ES-I3 (cell line): ENCODE measurements around the gene RHBG.

ENCODE experiments used
- H3K36me3 ChIP-seq: 2 replicates; pipeline ENCODE4 v1.6.1; 2013; ENCODE audit warnings: mild to moderate bottlenecking, low read length, control low read depth, moderate library complexity; ENCODE audit not compliant: insufficient read depth
- H3K4me1 ChIP-seq: 2 replicates; pipeline ENCODE4 v1.6.1; 2013; ENCODE audit warnings: mild to moderate bottlenecking, control low read depth, low read length; ENCODE audit not compliant: insufficient read depth
- H3K9ac ChIP-seq: 2 replicates; pipeline ENCODE4 v1.6.1; 2013; ENCODE audit warnings: low read depth, mild to moderate bottlenecking, low read length, moderate library complexity
- H3K9me3 ChIP-seq: 2 replicates; pipeline ENCODE4 v1.6.1; 2013; ENCODE audit warnings: mild to moderate bottlenecking, low read length, moderate library complexity; ENCODE audit not compliant: control insufficient read depth, insufficient read depth

Gene RHBG

DNA sequence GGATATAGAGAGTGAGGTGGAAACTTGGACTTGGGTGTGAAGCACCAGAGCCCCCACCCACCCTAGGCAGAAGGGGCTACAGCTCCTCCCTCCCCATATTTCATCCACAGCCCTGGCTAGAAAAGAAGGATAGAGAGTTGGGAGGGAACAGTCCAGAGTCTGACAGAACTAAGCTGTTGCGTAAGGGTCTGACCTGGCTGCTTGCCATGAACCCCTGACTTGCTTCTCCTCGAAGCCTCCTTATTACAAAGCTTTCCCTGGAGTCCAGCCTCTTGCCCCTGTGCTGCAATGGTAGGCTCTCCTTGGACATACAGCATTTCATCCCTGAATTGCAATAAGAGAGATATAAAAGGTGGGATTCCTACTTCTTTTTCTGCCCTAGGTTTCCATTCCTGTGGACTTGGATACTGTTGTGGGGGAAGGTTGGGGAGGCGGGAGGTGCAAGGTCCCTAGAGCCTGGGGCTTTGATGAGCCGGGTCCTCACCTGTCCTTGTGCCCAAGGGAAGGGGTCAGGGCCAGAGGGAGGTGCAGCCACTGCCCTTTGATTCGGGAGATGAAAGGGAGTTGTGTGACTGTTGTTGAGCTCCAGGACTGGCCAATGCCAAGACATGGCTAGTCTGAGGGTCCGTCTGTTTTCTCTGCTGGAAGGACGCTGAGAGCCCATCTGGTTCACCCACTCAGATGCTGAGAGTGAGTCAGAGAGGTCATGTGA lies 2.7 kb downstream of the RHBG start:
- H3K9ac ChIP-seq: no peak overlapping the region
- no peaks in the 10 kb centered on the region for H3K36me3 ChIP-seq
- no peaks in the 10 kb centered on the region for H3K9me3 ChIP-seq
- H3K4me1 ChIP-seq: no peaks in the 10 kb centered on the region

DNA sequence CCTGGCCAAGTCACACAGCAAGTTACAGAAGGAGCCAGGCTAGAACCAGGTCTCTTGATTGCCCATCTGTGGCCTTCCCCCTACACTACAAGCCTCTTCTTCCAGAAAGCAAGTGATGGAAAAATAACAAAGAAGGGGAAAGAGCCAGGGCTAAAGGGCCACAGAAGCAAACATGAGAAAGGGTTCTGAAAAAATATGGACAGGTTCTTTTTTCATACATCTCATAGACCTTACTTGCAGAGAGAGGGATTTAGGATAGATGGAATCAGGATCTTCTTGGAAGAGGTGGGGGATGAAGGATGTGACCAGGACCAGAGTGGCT lies 3.2 kb downstream of the RHBG start:
- H3K9me3 ChIP-seq: no peaks in the 10 kb centered on the region

DNA sequence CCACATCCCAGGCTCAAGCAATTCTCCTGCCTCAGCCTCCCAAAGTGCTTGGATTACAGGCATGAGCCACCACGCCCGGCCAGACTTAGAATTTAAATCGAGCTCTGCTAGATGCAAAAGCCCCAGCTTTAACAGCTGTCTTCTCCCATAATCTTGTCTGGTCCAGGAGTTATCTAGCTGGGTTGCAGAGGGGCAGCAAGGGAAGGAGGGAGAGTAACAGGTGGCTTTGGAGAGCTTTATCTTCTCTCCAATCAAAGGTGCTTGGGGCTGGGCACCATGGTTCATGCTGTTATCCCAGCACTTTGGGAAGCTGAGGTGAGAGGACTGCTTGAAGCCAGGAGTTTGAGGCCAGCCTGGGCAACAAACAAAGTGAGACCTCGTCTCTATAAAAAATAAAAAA lies 3.9 kb downstream of the RHBG start:
- Histone ChIP-seq H3K9ac (no peak overlapping the region), H3K4me1 (no peaks in the 10 kb centered on the region), H3K36me3 (no peaks in the 10 kb centered on the region), H3K9me3 (no peaks in the 10 kb centered on the region)

More for the DNA sequence above, 3.2 kb downstream of the RHBG start:
- H3K36me3 ChIP-seq: no peaks in the 10 kb centered on the region
- H3K4me1 ChIP-seq: no peaks in the 10 kb centered on the region
- H3K9ac ChIP-seq: no peak overlapping the region

DNA sequence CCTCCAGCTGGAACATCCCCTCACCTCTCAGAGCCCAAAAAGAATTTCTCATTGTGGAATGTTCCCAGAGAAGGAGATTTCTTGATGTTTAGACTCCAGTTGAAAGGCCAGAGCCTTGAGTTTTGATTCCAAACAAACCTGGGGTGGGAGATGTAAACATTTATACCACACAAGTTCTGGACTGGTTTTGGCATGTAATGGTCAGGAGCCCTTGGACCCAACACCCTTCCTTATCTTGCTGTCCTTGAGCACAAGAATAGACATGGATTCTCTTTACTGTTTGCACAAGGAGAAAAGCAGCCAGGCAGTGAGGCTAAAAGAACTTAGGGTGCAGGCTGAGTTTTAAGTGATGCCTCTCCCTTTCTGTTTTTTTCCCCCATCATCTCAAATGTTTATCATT lies 4.5 kb downstream of the RHBG start:
- no peaks in the 10 kb centered on the region for H3K36me3 ChIP-seq
- no peaks in the 10 kb centered on the region; the same call in 1 of the 2 replicates for H3K4me1 ChIP-seq
- H3K9me3 ChIP-seq: no peaks in the 10 kb centered on the region
- H3K9ac ChIP-seq: no peak overlapping the region

DNA sequence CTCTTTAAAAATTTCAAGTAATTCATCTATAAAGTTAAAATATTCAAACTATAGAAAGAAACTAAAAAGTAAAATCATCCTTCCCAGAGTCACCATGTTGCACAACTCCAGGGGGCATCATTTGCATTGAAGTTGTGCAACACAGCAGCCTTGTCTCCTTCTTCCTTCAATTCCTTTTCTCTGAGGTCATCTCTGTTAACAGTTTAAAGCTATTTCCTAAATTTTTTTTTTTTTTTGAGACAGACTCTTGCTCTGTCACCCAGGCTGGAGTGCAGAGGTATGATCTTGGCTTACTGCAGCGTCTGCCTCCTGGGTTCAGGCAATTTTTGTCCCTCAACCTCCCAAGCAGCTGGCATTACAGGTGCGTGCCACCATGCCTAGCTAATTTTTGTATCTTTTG lies 7.1 kb downstream of the RHBG start:
- Histone ChIP-seq H3K9me3 (no peaks in the 10 kb centered on the region), H3K36me3 (no peaks in the 10 kb centered on the region), H3K9ac (no peak overlapping the region), H3K4me1 (peaks cover 7% of the 10 kb centered on the region)

DNA sequence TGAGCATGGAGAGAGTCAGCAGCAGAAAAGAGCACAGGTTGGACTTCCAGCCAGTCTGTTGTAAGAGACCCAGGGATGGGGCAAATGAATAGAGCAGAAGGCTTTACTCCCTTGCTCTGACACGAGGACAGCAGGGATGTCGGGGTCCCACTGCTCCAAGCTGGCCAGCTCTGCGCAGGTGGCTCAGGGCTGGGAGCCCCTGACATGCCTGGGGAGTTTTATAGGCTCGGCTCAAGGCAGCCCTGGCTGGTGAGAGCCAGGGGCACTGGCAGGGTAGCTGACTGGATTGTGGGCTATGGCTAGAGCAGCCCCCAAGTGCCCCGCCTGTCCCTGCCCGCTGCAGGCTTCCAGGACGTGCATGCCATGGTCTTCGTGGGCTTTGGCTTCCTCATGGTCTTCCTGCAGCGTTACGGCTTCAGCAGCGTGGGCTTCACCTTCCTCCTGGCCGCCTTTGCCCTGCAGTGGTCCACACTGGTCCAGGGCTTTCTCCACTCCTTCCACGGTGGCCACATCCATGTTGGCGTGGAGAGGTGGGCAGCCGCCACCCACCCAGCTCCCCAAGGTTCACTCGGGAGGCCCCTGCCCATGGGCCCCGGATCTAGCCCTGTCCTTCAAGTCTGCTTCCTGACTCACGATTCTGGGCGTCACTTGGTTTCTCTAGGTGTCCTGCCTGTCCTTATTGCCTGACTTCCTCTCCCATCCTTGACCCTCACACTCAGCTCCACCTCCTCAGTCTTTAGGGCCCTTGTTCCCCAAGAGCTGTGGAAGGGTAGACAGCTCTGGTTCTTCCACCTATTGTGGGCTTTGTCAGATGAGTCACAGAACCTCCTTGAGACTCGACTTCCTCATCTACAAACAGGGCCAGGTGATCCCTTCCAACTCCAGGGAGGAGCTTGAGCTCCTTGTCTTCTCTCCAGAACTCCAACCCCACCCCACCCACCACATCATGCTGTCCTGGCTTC lies 8.2 kb downstream of the RHBG start:
- Histone ChIP-seq H3K9me3 (no peaks in the 10 kb centered on the region), H3K9ac (no peak overlapping the region), H3K36me3 (no peaks in the 10 kb centered on the region), H3K4me1 (peaks cover 7% of the 10 kb centered on the region)

DNA sequence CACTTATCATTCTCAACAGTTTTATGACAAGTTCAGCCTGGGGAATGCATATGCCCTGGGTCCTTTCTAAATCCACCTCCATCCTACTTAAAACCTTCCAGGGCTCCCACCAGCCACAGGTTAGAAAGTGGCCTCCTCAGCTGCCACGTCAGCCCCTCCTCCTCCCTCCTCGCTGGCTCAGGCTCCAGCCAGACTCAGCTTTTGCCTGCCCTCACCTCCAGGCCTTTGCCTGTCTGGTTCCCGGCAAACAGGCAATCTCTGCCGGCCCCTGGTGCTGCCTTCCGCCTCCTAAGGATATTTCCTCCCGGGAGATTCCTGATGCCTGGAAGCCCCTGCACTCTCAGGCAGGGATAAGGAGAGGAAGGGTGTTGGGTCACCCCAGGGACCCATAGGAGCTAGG lies 9.5 kb downstream of the RHBG start:
- H3K9me3 ChIP-seq: no peaks in the 10 kb centered on the region
- H3K9ac ChIP-seq: no peak overlapping the region
- H3K4me1 ChIP-seq: peaks cover 7% of the 10 kb centered on the region
- no peaks in the 10 kb centered on the region for H3K36me3 ChIP-seq

DNA sequence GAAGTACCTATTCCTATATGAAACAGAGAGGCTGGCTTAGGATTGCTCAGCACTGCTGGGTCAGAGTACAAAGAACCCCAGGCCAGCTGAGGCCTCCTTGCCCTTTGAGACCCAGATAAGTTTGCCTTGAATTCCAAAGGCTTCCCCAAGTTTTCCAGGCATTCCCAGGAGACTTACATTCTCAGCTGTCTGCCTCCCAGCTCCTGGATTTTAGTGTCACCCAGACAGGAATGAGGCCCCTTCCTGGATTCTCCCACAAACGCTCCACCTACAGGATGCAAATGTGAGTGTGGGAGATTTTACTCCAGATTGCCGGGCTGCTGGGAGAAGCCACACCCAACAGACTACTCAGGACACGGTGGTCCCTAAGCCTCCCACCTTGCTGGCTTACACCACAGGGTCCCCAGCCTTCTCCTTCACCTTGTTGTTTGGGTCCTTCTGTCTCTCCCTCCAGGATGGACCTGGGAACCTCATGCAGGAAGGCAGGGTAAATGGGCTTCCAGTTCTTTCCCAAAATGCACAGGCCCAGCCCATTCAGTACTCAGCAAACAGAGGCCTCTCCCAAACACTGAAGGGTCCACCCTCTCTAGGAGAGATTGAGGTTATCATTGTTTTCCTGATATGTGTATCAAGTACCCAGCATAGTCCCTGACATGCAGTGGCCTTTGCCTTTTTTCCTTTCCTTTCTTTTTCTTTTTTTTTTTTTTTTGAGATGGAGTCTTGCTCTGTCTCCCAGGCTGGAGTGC lies 10.6 kb downstream of the RHBG start:
- H3K9me3 ChIP-seq: no peaks in the 10 kb centered on the region
- H3K4me1 ChIP-seq: peaks cover 7% of the 10 kb centered on the region
- H3K36me3 ChIP-seq: no peaks in the 10 kb centered on the region
- no peak overlapping the region for H3K9ac ChIP-seq

DNA sequence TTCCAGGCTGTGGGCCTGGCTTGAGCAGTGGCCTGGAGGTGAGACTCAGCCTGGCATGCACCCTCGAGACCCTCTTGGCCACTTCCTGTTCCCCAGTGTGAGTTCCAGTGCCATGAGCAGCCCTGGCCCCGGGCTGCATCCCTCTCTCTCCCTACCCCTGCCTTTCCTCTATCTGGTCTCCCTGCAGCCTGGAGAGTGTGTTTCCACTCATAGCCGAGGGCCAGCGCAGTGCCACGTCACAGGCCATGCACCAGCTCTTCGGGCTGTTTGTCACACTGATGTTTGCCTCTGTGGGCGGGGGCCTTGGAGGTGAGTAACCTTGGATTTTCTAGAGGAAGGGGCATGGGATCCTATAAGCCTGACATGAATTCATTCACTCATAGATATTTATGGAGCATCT lies 13.6 kb downstream of the RHBG start:
- no peak overlapping the region for H3K9ac ChIP-seq
- H3K4me1 ChIP-seq: peaks cover 10% of the 10 kb centered on the region
- no peaks in the 10 kb centered on the region for H3K9me3 ChIP-seq
- H3K36me3 ChIP-seq: no peaks in the 10 kb centered on the region

DNA sequence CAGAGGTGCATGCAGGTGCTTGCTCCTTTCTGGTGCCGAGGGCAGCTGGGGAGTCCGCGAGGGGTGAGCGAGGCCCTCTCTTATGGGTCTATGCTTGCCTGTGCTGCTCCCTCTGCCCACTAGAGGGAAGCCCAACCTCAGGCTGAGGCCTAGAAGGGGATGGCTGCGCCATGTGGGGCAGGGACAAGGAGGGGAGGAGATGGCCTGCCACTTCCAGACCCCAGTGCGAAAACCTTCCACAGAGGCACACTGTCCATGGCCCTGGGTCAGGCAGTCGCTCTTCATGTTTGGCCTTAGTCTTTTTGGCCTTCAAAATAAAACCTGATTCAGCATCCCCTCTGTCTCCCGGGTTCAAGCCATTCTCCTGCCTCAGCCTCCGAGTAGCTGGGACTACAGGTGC lies 14.0 kb downstream of the RHBG start:
- peaks cover 10% of the 10 kb centered on the region for H3K4me1 ChIP-seq
- no peaks in the 10 kb centered on the region for H3K36me3 ChIP-seq
- no peaks in the 10 kb centered on the region for H3K9me3 ChIP-seq
- H3K9ac ChIP-seq: no peak overlapping the region

DNA sequence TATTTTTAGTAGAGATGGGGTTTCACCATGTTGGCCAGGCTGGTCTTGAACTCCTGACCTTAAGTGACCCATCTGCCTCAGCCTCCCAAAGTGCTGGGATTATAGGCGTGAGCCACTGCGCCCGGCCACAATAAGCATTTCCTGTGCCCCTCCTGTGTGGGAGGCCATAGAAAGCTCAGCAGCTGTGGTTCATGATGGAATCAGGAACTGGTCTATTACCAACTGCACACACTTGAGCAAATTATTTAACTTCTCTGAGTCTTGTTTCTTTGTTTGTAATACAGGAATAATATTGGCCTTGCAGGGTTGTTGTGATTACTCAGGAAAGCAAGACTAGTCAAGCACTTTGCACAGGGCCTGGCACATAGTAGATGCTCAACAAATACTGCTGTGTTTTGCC lies 15.0 kb downstream of the RHBG start:
- H3K36me3 ChIP-seq: no peaks in the 10 kb centered on the region
- H3K9me3 ChIP-seq: no peaks in the 10 kb centered on the region
- no peak overlapping the region for H3K9ac ChIP-seq
- H3K4me1 ChIP-seq: peaks cover 10% of the 10 kb centered on the region

DNA sequence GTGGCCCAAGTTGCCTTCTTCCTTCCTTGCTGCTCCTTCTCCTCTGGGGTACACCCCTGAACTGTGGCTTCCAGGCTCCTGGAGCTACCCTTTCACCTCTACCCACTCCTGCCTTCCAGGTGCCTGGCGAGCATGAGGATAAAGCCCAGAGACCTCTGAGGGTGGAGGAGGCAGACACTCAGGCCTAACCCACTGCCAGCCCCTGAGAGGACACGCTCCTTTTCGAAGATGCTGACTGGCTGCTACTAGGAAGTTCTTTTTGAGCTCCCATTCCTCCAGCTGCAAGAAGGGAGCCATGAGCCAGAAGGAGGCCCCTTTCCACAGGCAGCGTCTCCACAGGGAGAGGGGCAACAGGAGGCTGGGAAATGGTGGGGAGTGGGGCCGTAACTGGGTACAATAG lies 15.6 kb downstream of the RHBG start:
- Histone ChIP-seq H3K4me1 (peaks cover 6% of the 10 kb centered on the region), H3K9ac (no peak overlapping the region), H3K36me3 (no peaks in the 10 kb centered on the region), H3K9me3 (no peaks in the 10 kb centered on the region)

DNA sequence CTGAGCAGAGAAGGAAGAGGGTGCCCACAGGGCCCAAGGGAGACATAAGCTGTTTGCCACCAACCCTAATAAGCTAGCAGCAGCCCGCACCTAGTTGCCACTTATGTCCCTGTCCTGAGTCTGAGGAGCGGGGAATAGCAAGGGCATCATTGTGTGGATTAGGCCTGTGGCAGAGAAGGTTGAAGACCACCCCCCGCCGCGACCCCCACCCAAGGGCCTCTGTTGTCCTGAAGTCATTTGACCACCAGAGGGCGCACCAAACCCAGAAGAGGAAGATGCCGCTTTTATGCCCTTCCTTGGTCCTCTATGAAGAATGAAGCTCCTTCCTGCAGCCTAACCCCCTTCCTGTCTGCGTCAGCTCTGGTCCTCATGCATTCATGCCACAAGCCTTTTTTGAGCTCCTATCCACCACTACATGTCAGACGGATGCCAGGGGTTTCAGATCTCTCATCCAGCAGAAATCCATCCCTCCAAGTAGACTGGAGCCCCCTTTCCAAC lies 16.6 kb downstream of the RHBG start:
- no peaks in the 10 kb centered on the region for H3K36me3 ChIP-seq
- H3K4me1 ChIP-seq: peaks cover 3% of the 10 kb centered on the region; the same call in 1 of the 2 replicates
- H3K9me3 ChIP-seq: no peaks in the 10 kb centered on the region
- no peak overlapping the region for H3K9ac ChIP-seq

DNA sequence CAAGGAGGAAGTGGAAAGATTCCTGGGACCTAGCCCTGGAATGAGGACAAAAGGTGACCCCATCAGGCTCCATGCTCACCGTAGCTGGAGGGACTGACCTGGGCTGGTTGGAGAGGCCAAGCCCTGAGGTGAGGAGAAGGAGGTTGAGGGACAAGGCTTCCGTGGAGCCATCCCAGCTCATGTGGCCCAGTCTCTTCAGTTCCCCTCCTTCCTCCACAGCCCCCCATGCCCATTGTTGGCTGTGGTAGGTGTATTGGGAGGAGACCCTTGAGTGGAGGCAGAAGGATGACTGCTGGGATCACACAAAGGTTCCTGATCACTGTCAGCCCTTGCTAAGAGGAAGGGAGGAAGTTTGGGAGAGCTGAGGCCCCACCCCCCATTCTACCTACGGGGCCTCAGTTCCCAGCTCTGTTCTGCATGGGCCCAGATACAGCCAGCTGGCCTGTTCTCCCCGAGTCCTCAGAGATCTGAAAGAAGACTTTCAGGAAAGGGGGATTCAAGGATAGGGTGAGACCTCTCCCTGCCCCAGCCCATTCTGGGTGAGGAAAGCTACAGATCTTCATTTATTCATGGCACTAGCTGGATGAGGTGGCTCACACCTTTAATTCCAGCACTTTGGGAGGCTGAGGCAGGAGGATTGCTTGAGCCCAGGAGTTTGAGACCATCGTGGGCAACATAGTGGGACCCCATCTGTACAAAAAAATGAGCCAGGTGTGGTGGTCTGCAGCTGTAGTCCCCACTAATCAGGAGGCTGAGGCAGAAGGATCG lies 17.3 kb downstream of the RHBG start:
- H3K36me3 ChIP-seq: no peaks in the 10 kb centered on the region
- H3K9ac ChIP-seq: no peak overlapping the region
- H3K4me1 ChIP-seq: peaks cover 6% of the 10 kb centered on the region; the same call in 1 of the 2 replicates

More for the DNA sequence above, 17.3 kb downstream of the RHBG start:
- no peaks in the 10 kb centered on the region for H3K9me3 ChIP-seq
